Panc1 (cell line): ENCODE data around the gene SETD5. TPM values are rescaled to one million over a fixed set of nuclear protein-coding genes. Genes with fewer than 3 reads are reported as not detected.

Source experiments
- ATAC-seq: fragments of 200-7000 bp; cut with Tn5 transposase; 2 replicates; pipeline ENCODE4 v1.9.1; 2020; ENCODE audit warnings: mild to moderate bottlenecking, moderate library complexity
- BruUV-seq: library from RNA; stranded (reverse); fragments of 400-500 nt; replicated peaks from 2 replicates; lab custom pipeline; 2021; lab: Mats Ljungman, UMichigan
- CTCF ChIA-PET: fragments of 300-600 bp; sonication (Branson Sonifier 250); formaldehyde crosslinking; loops from one replicate; lab custom pipeline; 2022; ENCODE audit warnings: antibody characterized with exemption; lab: Charles Lee
- POLR2A ChIA-PET: fragments of 300-600 bp; sonication (Branson Sonifier 250); formaldehyde crosslinking; loops from one replicate; lab custom pipeline; 2022; ENCODE audit warnings: antibody characterized with exemption; lab: Charles Lee
- DNase-seq: peaks from one replicate; pipeline ENCODE4 v3.0.0-alpha.2; 2010; ENCODE audit warnings: low read depth, low spot score
- H3K27ac ChIP-seq: 2 replicates; pipeline ENCODE4 v1.5.1; 2011; ENCODE audit warnings: mild to moderate bottlenecking, low read length, inconsistent platforms
- H3K27me3 ChIP-seq: fragments of 200-500 bp; sonication (Bioruptor generic); 2 replicates; pipeline ENCODE4 v1.6.0; 2014; ENCODE audit warnings: low read length, inconsistent platforms; ENCODE audit not compliant: control insufficient read depth, insufficient read depth
- H3K36me3 ChIP-seq: fragments of 200-500 bp; sonication (Bioruptor generic); 2 replicates; pipeline ENCODE4 v1.5.1; 2014; ENCODE audit warnings: inconsistent platforms, mild to moderate bottlenecking, low read length, moderate library complexity; ENCODE audit not compliant: control insufficient read depth, insufficient read depth
- H3K4me1 ChIP-seq: 2 replicates; pipeline ENCODE4 v1.5.1; 2011; ENCODE audit warnings: inconsistent platforms, mild to moderate bottlenecking, low read length, moderate library complexity; ENCODE audit not compliant: control insufficient read depth, insufficient read depth
- H3K4me3 ChIP-seq, 2 experiments: 2 replicates each; pipeline ENCODE4 v1.5.1; 2011 to 2012; ENCODE audit warnings: low read depth in 2 of 2, low read length in 2 of 2, mild to moderate bottlenecking in 2 of 2, inconsistent platforms in 1 of 2, moderate library complexity in 1 of 2
- H3K9me3 ChIP-seq: fragments of 200-500 bp; sonication (Bioruptor generic); 2 replicates; pipeline ENCODE4 v1.5.1; 2014; ENCODE audit warnings: low read depth, mild to moderate bottlenecking, inconsistent platforms, low read length, moderate library complexity; ENCODE audit not compliant: control insufficient read depth, insufficient read depth
- CTCF ChIP-seq: fragments of 450-650 bp; IDR thresholded peaks from 2 replicates; pipeline ENCODE4 v1.5.1; 2017; ENCODE audit warnings: mild to moderate bottlenecking
- POLR2AphosphoS5 ChIP-seq: IDR thresholded peaks from 2 replicates; pipeline ENCODE4 v1.6.1; 2012; ENCODE audit warnings: mild to moderate bottlenecking, low read depth, low read length, moderate library complexity
- REST ChIP-seq, 2 experiments: IDR thresholded peaks; 2 replicates each; pipeline ENCODE4 v1.6.1; 2011 to 2012; ENCODE audit warnings: low read depth in 2 of 2, control low read depth in 1 of 2, low read length in 1 of 2, mild to moderate bottlenecking in 1 of 2, moderate library complexity in 1 of 2; ENCODE audit not compliant: insufficient read depth in 1 of 2
- SIN3A ChIP-seq: IDR thresholded peaks from 2 replicates; pipeline ENCODE4 v1.6.1; 2012; ENCODE audit warnings: low read depth, mild to moderate bottlenecking, low read length, moderate library complexity, borderline replicate concordance; ENCODE audit not compliant: insufficient read depth
- TCF7L2 ChIP-seq: IDR thresholded peaks from 2 replicates; pipeline ENCODE4 v1.6.1; 2011; ENCODE audit warnings: mild to moderate bottlenecking, low read depth, low read length, inconsistent platforms
- in situ Hi-C: cut with HindIII; loops from 2 replicates; pipeline ENCODE4 v1.10.0; 2016; ENCODE audit warnings: low sequenced_read_pairs, low pct_unique_long_range_greater_than_20kb
- intact Hi-C: fragments of 100-400 bp; cut with micrococcal nuclease; formaldehyde crosslinking; loops from one replicate; pipeline ENCODE4 v1.10.0; 2022; ENCODE audit not compliant: unreplicated experiment
- total RNA-seq: library from RNA; stranded (reverse); gene quantifications from one replicate; pipeline ENCODE4 v1.2.1, GENCODE V29; 2021; ENCODE audit not compliant: unreplicated experiment

Gene SETD5
- total RNA-seq, 1 experiment from 2014 or later = 69.4 TPM

GRCh38 chr3:9508781-9509180 is 111.4 kb downstream of the SETD5 start:
- ChIA-PET CTCF (no interaction called here), POLR2A (no interaction called here)
- ATAC-seq = 0 out of 2 replicates have a peak, but pooled peaks have one; percentile 41
- H3K27me3 ChIP-seq = no peaks in the 10 kb centered on the region
- DNase-seq = no peak
- in situ Hi-C loops = no loop called here
- H3K4me3 ChIP-seq = no peak overlapping the region
- H3K4me1 ChIP-seq = no peaks in the 10 kb centered on the region
- TF ChIP-seq REST (IDR thresholded peaks at IDR 0.05; ENCODE audit: insufficient read depth in 1 of 2, low read depth in 2 of 2, low read length in 1 of 2) = no peak
- TF ChIP-seq CTCF = no peak
- TF ChIP-seq TCF7L2 = no peak
- no peak for TF ChIP-seq SIN3A
- TF ChIP-seq POLR2AphosphoS5 = no peak
- no peaks in the 10 kb centered on the region for H3K9me3 ChIP-seq
- no TSS peak for BruUV-seq
- intact Hi-C loops = no loop called here
- H3K27ac ChIP-seq = no peak overlapping the region
- no peaks in the 10 kb centered on the region for H3K36me3 ChIP-seq

- Histone ChIP-seq H3K27me3 (no peaks in the 10 kb centered on the region), H3K27ac (no peak overlapping the region), H3K9me3 (no peaks in the 10 kb centered on the region), H3K36me3 (no peaks in the 10 kb centered on the region), H3K4me3 (no peak overlapping the region), H3K4me1 (no peaks in the 10 kb centered on the region)
- no TSS peak for BruUV-seq
- in situ Hi-C loops (no loop called here), intact Hi-C loops (no loop called here)
- no peak for ATAC-seq
- ChIA-PET POLR2A (no interaction called here), CTCF (no interaction called here)
- TF ChIP-seq CTCF = no peak
- TF ChIP-seq REST (IDR thresholded peaks at IDR 0.05; ENCODE audit: insufficient read depth in 1 of 2, low read depth in 2 of 2, low read length in 1 of 2) = no peak
- no peak for TF ChIP-seq TCF7L2
- no peak for TF ChIP-seq POLR2AphosphoS5
- no peak for TF ChIP-seq SIN3A
- DNase-seq = no peak
Observed at GRCh38 chr3:9512456-9513045, 115.1 kb downstream of the SETD5 start.
